HuH-7.5 (cell line): ENCODE data around the gene PRRT4.

ENCODE experiments used
- DNase-seq: peaks from one replicate; pipeline ENCODE4 v3.0.0; 2011; ENCODE audit warnings: low spot score

The PRRT4 gene

GRCh38 chr7:128361411-128362379 lies at the start of gene PRRT4:
Gene PRRT4, minus strand, starts transcription at chr7:128361690.
- peak; percentile 81 for DNase-seq

- DNase-seq: no peak
Observed at GRCh38 chr7:128410451-128410753, 48.9 kb upstream of the PRRT4 start.

GRCh38 chr7:128409596-128410450 lies 48.3 kb upstream of the PRRT4 start, which contains the start of gene IMPDH1:
Gene IMPDH1, minus strand, starts transcription at chr7:128409982. Its CDS starts 81 bp downstream, at chr7:128409901.
- DNase-seq: peak; percentile 96

GRCh38 chr7:128408709-128409595 lies 47.5 kb upstream of the PRRT4 start:
- no peak for DNase-seq

GRCh38 chr7:128407751-128408708 lies 46.5 kb upstream of the PRRT4 start:
- DNase-seq: no peak

GRCh38 chr7:128407233-128407589 lies 45.7 kb upstream of the PRRT4 start:
- DNase-seq: no peak

- DNase-seq: no peak
Observed at GRCh38 chr7:128406314-128407232, 45.1 kb upstream of the PRRT4 start.

- peak; percentile 72 for DNase-seq
Observed at GRCh38 chr7:128405471-128406313, 44.2 kb upstream of the PRRT4 start.

GRCh38 chr7:128404886-128405470 lies 43.5 kb upstream of the PRRT4 start:
- DNase-seq: no peak

GRCh38 chr7:128404143-128404681 lies 42.7 kb upstream of the PRRT4 start:
- no peak for DNase-seq

GRCh38 chr7:128403676-128404075 lies 42.2 kb upstream of the PRRT4 start:
- DNase-seq: no peak

- DNase-seq: no peak
Observed at GRCh38 chr7:128402356-128402755, 40.9 kb upstream of the PRRT4 start.

- DNase-seq: no peak
Observed at GRCh38 chr7:128400566-128400965, 39.1 kb upstream of the PRRT4 start.

- no peak for DNase-seq
Observed at GRCh38 chr7:128399991-128400390, 38.5 kb upstream of the PRRT4 start.

GRCh38 chr7:128398841-128399135 lies 37.3 kb upstream of the PRRT4 start:
- no peak for DNase-seq

- peak; percentile 84 for DNase-seq
Observed at GRCh38 chr7:128398016-128398840, 36.7 kb upstream of the PRRT4 start.

GRCh38 chr7:128396357-128396756 lies 34.9 kb upstream of the PRRT4 start:
- no peak for DNase-seq
